ENCODE results near the gene IL26. TPM values are rescaled to one million over a fixed set of nuclear protein-coding genes. Genes with fewer than 3 reads are reported as not detected.

Gene IL26
- total RNA-seq, 1 donor from 2014 or later, result not detected

DNA sequence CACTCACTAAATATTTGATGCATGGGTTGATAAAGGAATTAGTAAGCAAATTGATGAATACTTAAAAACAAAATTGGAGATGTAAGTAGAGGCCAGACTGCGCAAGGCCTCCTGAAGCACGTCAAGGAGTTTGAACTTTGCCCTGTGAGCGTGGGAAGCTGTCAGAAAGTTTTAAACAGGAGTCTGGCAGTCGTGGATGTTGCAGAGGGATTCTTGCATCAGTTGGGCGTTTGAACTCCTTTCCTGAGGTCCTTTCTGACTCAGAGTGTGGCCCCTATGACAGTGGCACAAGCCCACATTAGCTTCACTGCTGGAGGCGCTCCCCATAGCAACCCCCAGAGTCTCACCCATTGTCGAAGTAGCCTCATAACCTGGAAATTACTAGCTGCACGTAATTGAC lies 45.7 kb upstream of the IL26 start:
- no peaks in the 10 kb centered on the region for H3K27me3 ChIP-seq (ENCODE audit: insufficient read depth, low read length)
- peaks cover 2% of the 10 kb centered on the region for H3K27me3 Mint-ChIP-seq (ENCODE audit: low read depth, unreplicated experiment)
- peak overlapping the region; percentile 5 for H3K27ac Mint-ChIP-seq (ENCODE audit: unreplicated experiment)
- no peaks in the 10 kb centered on the region for H3K9me3 Mint-ChIP-seq (ENCODE audit: unreplicated experiment)
- H3K9ac ChIP-seq (ENCODE audit: low read length), result no peak overlapping the region
- no peak overlapping the region for H3K4me3 ChIP-seq (ENCODE audit: insufficient read depth, low read depth, low read length)
- peak; percentile 70 for DNase-seq (ENCODE audit: low read depth)
- H3K79me2 ChIP-seq (ENCODE audit: insufficient read depth, low read length), result no peaks in the 10 kb centered on the region
- H2AFZ ChIP-seq (ENCODE audit: low read depth, low read length), result no peak overlapping the region
- TF ChIP-seq EZH2 (IDR thresholded peaks at IDR 0.05; ENCODE audit: insufficient read depth, low read length), result no peak
- TF ChIP-seq, protein P1, sequence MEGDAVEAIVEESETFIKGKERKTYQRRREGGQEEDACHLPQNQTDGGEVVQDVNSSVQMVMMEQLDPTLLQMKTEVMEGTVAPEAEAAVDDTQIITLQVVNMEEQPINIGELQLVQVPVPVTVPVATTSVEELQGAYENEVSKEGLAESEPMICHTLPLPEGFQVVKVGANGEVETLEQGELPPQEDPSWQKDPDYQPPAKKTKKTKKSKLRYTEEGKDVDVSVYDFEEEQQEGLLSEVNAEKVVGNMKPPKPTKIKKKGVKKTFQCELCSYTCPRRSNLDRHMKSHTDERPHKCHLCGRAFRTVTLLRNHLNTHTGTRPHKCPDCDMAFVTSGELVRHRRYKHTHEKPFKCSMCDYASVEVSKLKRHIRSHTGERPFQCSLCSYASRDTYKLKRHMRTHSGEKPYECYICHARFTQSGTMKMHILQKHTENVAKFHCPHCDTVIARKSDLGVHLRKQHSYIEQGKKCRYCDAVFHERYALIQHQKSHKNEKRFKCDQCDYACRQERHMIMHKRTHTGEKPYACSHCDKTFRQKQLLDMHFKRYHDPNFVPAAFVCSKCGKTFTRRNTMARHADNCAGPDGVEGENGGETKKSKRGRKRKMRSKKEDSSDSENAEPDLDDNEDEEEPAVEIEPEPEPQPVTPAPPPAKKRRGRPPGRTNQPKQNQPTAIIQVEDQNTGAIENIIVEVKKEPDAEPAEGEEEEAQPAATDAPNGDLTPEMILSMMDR (IDR thresholded peaks at IDR 0.05; ENCODE audit: insufficient read depth, low read depth, low read length), result no peak
- no peaks in the 10 kb centered on the region for H3K4me1 ChIP-seq (ENCODE audit: insufficient read depth, low read length)
- H3K4me1 Mint-ChIP-seq (ENCODE audit: low read depth, unreplicated experiment), result no peaks in the 10 kb centered on the region
- H3K4me2 ChIP-seq (ENCODE audit: low read length), result no peak overlapping the region
- H4K20me1 ChIP-seq (ENCODE audit: insufficient read depth, low read length), result no peaks in the 10 kb centered on the region
- no peak overlapping the region for H3K27ac ChIP-seq (ENCODE audit: low read depth, low read length)
- no peak for FAIRE-seq
- no peaks in the 10 kb centered on the region for H3K36me3 ChIP-seq (ENCODE audit: insufficient read depth, low read length)
- H3K36me3 Mint-ChIP-seq (ENCODE audit: low read depth, unreplicated experiment), result no peaks in the 10 kb centered on the region
- no peak overlapping the region for H3K4me3 Mint-ChIP-seq (ENCODE audit: unreplicated experiment)
- H3K9me3 ChIP-seq (ENCODE audit: insufficient read depth, low read depth, low read length), result no peaks in the 10 kb centered on the region

DNA sequence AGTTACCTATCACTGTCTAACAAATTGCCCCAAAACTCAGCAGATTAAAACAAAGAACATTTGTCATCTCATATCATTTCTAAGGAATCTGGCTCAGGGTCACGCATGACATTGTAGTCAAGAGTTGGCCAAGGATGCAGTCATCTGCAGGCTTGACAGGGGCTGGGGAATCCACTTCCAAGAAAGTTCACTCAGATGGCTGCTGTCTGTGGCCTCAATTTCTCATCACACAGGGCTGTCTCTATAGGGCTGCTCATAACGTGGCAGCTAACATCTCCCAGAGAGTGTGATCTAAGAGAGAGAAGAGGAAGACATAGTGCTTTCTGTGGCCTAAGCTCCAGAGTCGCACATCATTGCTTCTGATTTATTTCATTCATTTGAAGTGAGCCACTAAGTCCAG lies 44.7 kb upstream of the IL26 start:
- DNase-seq (ENCODE audit: low read depth) (no peak), FAIRE-seq (no peak)
- H3K27ac Mint-ChIP-seq (ENCODE audit: unreplicated experiment), result no peak overlapping the region
- no peak overlapping the region for H3K4me2 ChIP-seq (ENCODE audit: low read length)
- no peak overlapping the region for H3K4me3 ChIP-seq (ENCODE audit: insufficient read depth, low read depth, low read length)
- no peaks in the 10 kb centered on the region for H3K9me3 Mint-ChIP-seq (ENCODE audit: unreplicated experiment)
- H3K27me3 ChIP-seq (ENCODE audit: insufficient read depth, low read length), result no peaks in the 10 kb centered on the region
- H3K4me1 Mint-ChIP-seq (ENCODE audit: low read depth, unreplicated experiment), result peaks cover 4% of the 10 kb centered on the region
- no peaks in the 10 kb centered on the region for H3K36me3 Mint-ChIP-seq (ENCODE audit: low read depth, unreplicated experiment)
- no peaks in the 10 kb centered on the region for H3K79me2 ChIP-seq (ENCODE audit: insufficient read depth, low read length)
- no peak overlapping the region for H3K9ac ChIP-seq (ENCODE audit: low read length)
- peaks cover 2% of the 10 kb centered on the region for H3K27me3 Mint-ChIP-seq (ENCODE audit: low read depth, unreplicated experiment)
- no peak overlapping the region for H3K27ac ChIP-seq (ENCODE audit: low read depth, low read length)
- H3K4me3 Mint-ChIP-seq (ENCODE audit: unreplicated experiment), result no peak overlapping the region
- H4K20me1 ChIP-seq (ENCODE audit: insufficient read depth, low read length), result no peaks in the 10 kb centered on the region
- no peaks in the 10 kb centered on the region for H3K4me1 ChIP-seq (ENCODE audit: insufficient read depth, low read length)
- no peak overlapping the region for H2AFZ ChIP-seq (ENCODE audit: low read depth, low read length)
- no peaks in the 10 kb centered on the region for H3K9me3 ChIP-seq (ENCODE audit: insufficient read depth, low read depth, low read length)
- TF ChIP-seq, protein P1 (IDR thresholded peaks at IDR 0.05; ENCODE audit: insufficient read depth, low read depth, low read length), result no peak
- TF ChIP-seq EZH2 (IDR thresholded peaks at IDR 0.05; ENCODE audit: insufficient read depth, low read length), result no peak
- no peaks in the 10 kb centered on the region for H3K36me3 ChIP-seq (ENCODE audit: insufficient read depth, low read length)

DNA sequence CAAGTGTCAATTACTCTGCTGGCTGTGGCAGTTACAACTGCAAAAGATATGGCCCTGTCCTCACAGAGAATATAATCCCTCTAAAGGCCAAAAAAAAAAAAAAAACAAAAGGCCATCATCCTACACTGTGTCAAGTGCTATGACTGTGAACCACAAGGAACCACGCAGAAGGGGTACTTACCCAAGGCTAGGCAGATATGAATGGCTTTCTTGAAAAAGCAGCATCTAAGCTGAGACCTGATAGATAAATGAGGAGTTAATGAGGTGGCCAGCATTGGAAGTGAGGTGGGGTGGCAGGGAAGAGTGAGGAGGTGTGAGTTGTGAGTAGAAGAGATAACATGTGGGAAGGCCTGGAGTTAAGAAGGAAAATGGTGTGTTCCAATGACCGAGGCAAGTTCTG lies 44.2 kb upstream of the IL26 start:
- H3K27me3 Mint-ChIP-seq (ENCODE audit: low read depth, unreplicated experiment), result no peaks in the 10 kb centered on the region
- H3K9ac ChIP-seq (ENCODE audit: low read length), result no peak overlapping the region
- H3K79me2 ChIP-seq (ENCODE audit: insufficient read depth, low read length), result no peaks in the 10 kb centered on the region
- no peak overlapping the region for H3K27ac Mint-ChIP-seq (ENCODE audit: unreplicated experiment)
- peaks cover under 1% of the 10 kb centered on the region for H3K4me1 ChIP-seq (ENCODE audit: insufficient read depth, low read length)
- DNase-seq (ENCODE audit: low read depth) (no peak), FAIRE-seq (no peak)
- no peak overlapping the region for H3K4me3 Mint-ChIP-seq (ENCODE audit: unreplicated experiment)
- H3K4me2 ChIP-seq (ENCODE audit: low read length), result no peak overlapping the region
- no peaks in the 10 kb centered on the region for H3K9me3 Mint-ChIP-seq (ENCODE audit: unreplicated experiment)
- H3K27ac ChIP-seq (ENCODE audit: low read depth, low read length), result no peak overlapping the region
- no peaks in the 10 kb centered on the region for H4K20me1 ChIP-seq (ENCODE audit: insufficient read depth, low read length)
- H3K36me3 ChIP-seq (ENCODE audit: insufficient read depth, low read length), result no peaks in the 10 kb centered on the region
- H2AFZ ChIP-seq (ENCODE audit: low read depth, low read length), result no peak overlapping the region
- no peak overlapping the region for H3K4me3 ChIP-seq (ENCODE audit: insufficient read depth, low read depth, low read length)
- H3K27me3 ChIP-seq (ENCODE audit: insufficient read depth, low read length), result no peaks in the 10 kb centered on the region
- no peaks in the 10 kb centered on the region for H3K36me3 Mint-ChIP-seq (ENCODE audit: low read depth, unreplicated experiment)
- H3K4me1 Mint-ChIP-seq (ENCODE audit: low read depth, unreplicated experiment), result peaks cover 5% of the 10 kb centered on the region
- TF ChIP-seq EZH2 (IDR thresholded peaks at IDR 0.05; ENCODE audit: insufficient read depth, low read length), result no peak
- TF ChIP-seq, protein P1 (IDR thresholded peaks at IDR 0.05; ENCODE audit: insufficient read depth, low read depth, low read length), result no peak
- H3K9me3 ChIP-seq (ENCODE audit: insufficient read depth, low read depth, low read length), result no peaks in the 10 kb centered on the region
